Sigmoid colon (tissue), 4 donors: Measurements from ENCODE around the gene GALNT10.

Source experiments
- EP300 ChIP-seq, 4 donors: sonication (generic); formaldehyde crosslinking; IDR thresholded peaks; one replicate each; pipeline ENCODE4 v1.6.1; 2017; ENCODE audit warnings: antibody characterized with exemption in 4 of 4
- POLR2A ChIP-seq, 2 donors: fragments of 450-650 bp; IDR thresholded peaks; one replicate each; pipeline ENCODE4 v1.6.1; 2016; ENCODE audit warnings: antibody characterized with exemption in 2 of 2, mild to moderate bottlenecking in 2 of 2, moderate library complexity in 2 of 2
- TF ChIP-seq, protein P1 (sequence below), 4 experiments: fragments of 450-650 bp in 3 of 4; fragments of 200-600 bp in 1 of 4; IDR thresholded peaks; one replicate each; pipeline ENCODE4 v1.5.1; 2016 to 2019; ENCODE audit warnings: antibody characterized with exemption in 4 of 4, mild to moderate bottlenecking in 3 of 4, moderate library complexity in 2 of 4

DNA sequence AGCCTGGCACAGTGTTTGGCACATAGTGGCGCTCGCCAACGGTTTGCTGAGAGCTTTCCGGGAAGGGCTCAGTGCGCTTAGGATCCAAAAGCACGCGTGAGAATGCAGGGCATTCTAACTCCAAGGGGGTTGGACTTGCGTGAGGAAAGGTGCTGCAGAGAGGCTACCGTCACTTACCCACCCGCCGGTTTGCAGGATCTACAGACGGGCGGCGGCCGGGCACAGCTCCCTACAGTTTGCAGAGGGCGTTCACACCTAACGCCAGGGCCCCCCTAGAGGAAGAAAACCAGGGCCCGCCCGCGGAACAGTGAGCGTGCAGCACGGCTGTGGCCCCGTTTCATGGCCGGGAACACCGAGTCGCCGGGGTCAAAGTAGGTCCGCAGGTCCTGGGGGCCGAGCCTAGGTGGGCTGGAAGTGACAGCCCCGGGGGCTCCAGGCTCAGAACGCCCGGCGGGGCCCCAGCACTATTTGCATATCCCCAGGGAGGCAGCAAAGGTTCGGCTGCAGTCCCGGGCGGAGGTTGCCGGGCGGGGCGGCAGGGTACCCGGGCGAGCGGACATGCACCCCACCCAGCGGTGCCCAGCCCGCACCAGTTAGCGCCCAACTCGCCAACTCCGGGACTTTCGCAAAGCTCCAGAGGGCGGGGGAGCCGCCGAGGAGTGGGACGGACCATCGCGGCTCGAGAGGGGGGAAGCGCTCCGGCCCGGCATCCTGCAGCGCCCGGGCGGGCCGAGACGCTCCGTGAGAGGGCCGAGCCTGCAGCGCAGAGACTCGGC lies 526 bp upstream of the GALNT10 start:
- TF ChIP-seq, protein P1, sequence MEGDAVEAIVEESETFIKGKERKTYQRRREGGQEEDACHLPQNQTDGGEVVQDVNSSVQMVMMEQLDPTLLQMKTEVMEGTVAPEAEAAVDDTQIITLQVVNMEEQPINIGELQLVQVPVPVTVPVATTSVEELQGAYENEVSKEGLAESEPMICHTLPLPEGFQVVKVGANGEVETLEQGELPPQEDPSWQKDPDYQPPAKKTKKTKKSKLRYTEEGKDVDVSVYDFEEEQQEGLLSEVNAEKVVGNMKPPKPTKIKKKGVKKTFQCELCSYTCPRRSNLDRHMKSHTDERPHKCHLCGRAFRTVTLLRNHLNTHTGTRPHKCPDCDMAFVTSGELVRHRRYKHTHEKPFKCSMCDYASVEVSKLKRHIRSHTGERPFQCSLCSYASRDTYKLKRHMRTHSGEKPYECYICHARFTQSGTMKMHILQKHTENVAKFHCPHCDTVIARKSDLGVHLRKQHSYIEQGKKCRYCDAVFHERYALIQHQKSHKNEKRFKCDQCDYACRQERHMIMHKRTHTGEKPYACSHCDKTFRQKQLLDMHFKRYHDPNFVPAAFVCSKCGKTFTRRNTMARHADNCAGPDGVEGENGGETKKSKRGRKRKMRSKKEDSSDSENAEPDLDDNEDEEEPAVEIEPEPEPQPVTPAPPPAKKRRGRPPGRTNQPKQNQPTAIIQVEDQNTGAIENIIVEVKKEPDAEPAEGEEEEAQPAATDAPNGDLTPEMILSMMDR (IDR thresholded peaks at IDR 0.05): peak in 2 of 4 experiments; percentile 13 to 40
- no peak for TF ChIP-seq EP300 (IDR thresholded peaks at IDR 0.05)
- no peak for TF ChIP-seq POLR2A (IDR thresholded peaks at IDR 0.05)
